A673 (cell line): ENCODE measurements around the gene CIBAR2. TPM values are rescaled to one million over a fixed set of nuclear protein-coding genes. Genes with fewer than 3 reads are reported as not detected.

Experiments
- BruUV-seq: library from RNA; stranded (reverse); fragments of 400-500 nt; replicated peaks from 2 replicates; lab custom pipeline; 2021; lab: Mats Ljungman, UMichigan
- CTCF ChIA-PET: fragments of 300-600 bp; sonication (Branson Sonifier 250); formaldehyde crosslinking; loops from one replicate; lab custom pipeline; 2022; ENCODE audit warnings: antibody characterized with exemption; lab: Charles Lee
- POLR2A ChIA-PET: fragments of 300-600 bp; sonication (Branson Sonifier 250); formaldehyde crosslinking; loops from one replicate; lab custom pipeline; 2022; ENCODE audit warnings: antibody characterized with exemption; ENCODE audit not compliant: low non-redundant PET; lab: Charles Lee
- DNase-seq: peaks from one replicate; pipeline ENCODE4 v3.0.0-alpha.2; 2015; ENCODE audit warnings: low spot score
- H3K27ac ChIP-seq: fragments of 200-600 bp; sonication (generic); 2 replicates; pipeline ENCODE4 v1.5.1; 2016; ENCODE audit warnings: mixed run types, low read depth, mild to moderate bottlenecking, mixed read lengths, antibody characterized with exemption, low read length; ENCODE audit not compliant: poor library complexity, severe bottlenecking
- H3K27me3 ChIP-seq: fragments of 200-600 bp; sonication (generic); replicated peaks from 2 replicates; pipeline ENCODE4 v1.6.1; 2017; ENCODE audit warnings: mixed run types, low read depth, mild to moderate bottlenecking, mixed read lengths, antibody characterized with exemption, low read length; ENCODE audit not compliant: insufficient read depth, poor library complexity
- H3K36me3 ChIP-seq: fragments of 200-600 bp; sonication (generic); 2 replicates; pipeline ENCODE4 v1.6.1; 2016; ENCODE audit warnings: mixed run types, mild to moderate bottlenecking, mixed read lengths, antibody characterized with exemption, low read length; ENCODE audit not compliant: insufficient read depth, poor library complexity, severe bottlenecking
- H3K4me1 ChIP-seq: fragments of 200-600 bp; sonication (generic); 2 replicates; pipeline ENCODE4 v1.6.1; 2017; ENCODE audit warnings: mixed run types, mild to moderate bottlenecking, mixed read lengths, antibody characterized with exemption, low read length; ENCODE audit not compliant: insufficient read depth, poor library complexity, severe bottlenecking
- H3K4me3 ChIP-seq: fragments of 200-600 bp; sonication (generic); 2 replicates; pipeline ENCODE4 v1.5.1; 2016; ENCODE audit warnings: low read depth, mixed run types, mild to moderate bottlenecking, mixed read lengths, low read length; ENCODE audit not compliant: poor library complexity, severe bottlenecking
- H3K9me3 ChIP-seq: fragments of 200-600 bp; sonication (generic); 2 replicates; pipeline ENCODE4 v1.6.1; 2016; ENCODE audit warnings: mixed run types, low read depth, mild to moderate bottlenecking, mixed read lengths, antibody characterized with exemption, low read length; ENCODE audit not compliant: poor library complexity, severe bottlenecking
- EZH2 ChIP-seq: fragments of 200-600 bp; sonication (generic); IDR thresholded peaks from 2 replicates; pipeline ENCODE4 v1.6.1; 2017; ENCODE audit warnings: borderline replicate concordance, low read depth, mild to moderate bottlenecking, mixed read lengths, antibody characterized with exemption, low read length; ENCODE audit not compliant: poor library complexity, severe bottlenecking
- intact Hi-C: fragments of 100-400 bp; cut with micrococcal nuclease; formaldehyde crosslinking; loops from one replicate; pipeline ENCODE4 v1.10.0; 2022; ENCODE audit not compliant: unreplicated experiment
- total RNA-seq: library from RNA; stranded (reverse); gene quantifications from 2 replicates; pipeline ENCODE4 v1.2.3, GENCODE V29; 2021
- TF ChIP-seq, protein P1 (sequence below): fragments of 300-800, 200-600 bp; sonication (generic); conservative IDR thresholded peaks from 2 replicates; pipeline ENCODE4 v1.5.1; 2017; ENCODE audit warnings: low read depth, mild to moderate bottlenecking, antibody characterized with exemption, low read length, moderate library complexity, mixed read lengths

CIBAR2 gene
- total RNA-seq, 1 experiment from 2014 or later: not detected

DNA sequence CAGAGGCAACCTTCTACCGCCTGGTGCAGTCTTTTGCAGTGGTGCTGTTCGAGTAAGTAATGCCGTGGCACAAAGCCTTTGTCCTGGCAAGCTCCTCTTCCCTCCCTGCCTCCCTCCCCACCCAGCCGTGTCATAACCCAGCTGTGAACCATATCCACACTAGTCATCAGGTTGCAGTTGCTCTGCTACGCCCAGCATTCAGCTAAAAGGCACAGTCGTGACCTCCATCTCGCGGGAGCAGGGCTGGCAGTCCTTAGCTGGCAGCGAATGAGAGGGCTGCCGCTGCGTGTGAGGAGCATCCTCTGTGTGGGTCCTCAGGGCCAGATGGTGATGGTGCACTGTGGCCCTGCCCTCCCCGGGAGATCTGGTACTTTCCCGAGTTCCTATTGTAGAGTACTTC, 39.3 kb downstream of the CIBAR2 start:
- no peak overlapping the region for H3K27ac ChIP-seq
- BruUV-seq: no TSS peak
- H3K4me1 ChIP-seq: no peaks in the 10 kb centered on the region
- H3K27me3 ChIP-seq: no peaks in the 10 kb centered on the region
- H3K36me3 ChIP-seq: no peaks in the 10 kb centered on the region
- ChIA-PET CTCF (no interaction called here), POLR2A (no interaction called here)
- TF ChIP-seq, protein P1, sequence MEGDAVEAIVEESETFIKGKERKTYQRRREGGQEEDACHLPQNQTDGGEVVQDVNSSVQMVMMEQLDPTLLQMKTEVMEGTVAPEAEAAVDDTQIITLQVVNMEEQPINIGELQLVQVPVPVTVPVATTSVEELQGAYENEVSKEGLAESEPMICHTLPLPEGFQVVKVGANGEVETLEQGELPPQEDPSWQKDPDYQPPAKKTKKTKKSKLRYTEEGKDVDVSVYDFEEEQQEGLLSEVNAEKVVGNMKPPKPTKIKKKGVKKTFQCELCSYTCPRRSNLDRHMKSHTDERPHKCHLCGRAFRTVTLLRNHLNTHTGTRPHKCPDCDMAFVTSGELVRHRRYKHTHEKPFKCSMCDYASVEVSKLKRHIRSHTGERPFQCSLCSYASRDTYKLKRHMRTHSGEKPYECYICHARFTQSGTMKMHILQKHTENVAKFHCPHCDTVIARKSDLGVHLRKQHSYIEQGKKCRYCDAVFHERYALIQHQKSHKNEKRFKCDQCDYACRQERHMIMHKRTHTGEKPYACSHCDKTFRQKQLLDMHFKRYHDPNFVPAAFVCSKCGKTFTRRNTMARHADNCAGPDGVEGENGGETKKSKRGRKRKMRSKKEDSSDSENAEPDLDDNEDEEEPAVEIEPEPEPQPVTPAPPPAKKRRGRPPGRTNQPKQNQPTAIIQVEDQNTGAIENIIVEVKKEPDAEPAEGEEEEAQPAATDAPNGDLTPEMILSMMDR: no peak
- no peak for TF ChIP-seq EZH2
- DNase-seq: no peak
- H3K9me3 ChIP-seq: no peaks in the 10 kb centered on the region
- intact Hi-C loops: no loop called here
- no peak overlapping the region for H3K4me3 ChIP-seq

DNA sequence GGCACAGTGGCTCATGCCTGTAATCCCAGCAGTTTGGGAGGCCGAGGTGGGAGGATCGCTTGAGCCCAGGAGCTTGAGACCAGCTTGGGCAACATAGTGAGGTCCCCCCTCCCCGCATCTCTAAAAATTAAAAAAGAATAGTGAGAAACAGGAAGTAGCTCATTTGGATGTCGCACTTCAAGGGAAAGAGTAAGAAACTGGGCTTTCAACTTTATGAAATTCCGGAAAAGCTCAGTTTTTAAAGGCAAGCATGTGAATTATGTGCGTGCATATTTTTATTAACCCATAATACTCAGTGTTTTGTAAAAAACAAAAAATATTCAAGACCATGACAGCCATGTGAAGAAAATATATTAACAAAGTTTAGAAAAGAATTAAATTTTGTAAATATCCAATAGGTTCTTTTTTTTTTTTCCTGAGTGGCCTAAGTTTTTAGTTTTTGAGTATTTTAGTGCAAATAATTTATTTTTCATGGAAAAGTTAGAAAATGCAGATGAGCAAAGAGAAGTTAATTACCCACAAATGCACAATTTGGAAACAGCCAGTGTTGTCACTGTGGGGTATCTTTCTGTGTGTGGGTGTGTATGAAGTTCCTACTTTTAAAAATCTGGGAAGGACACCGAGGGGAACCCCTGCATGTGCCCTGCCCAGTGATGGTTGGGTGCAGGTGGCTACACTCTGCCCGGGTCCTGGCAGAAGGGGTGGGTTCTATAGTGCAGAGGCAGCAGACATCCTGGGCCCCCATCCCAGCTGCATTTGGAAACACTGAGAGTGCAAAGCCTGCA, 40.0 kb downstream of the CIBAR2 start:
- CTCF ChIA-PET: interaction anchor here (0.5 kb wide), 1 partner anchor 18 kb away, joined by 3 read pairs; no protein-coding TSS in a partner anchor
- no peaks in the 10 kb centered on the region for H3K36me3 ChIP-seq
- H3K27ac ChIP-seq: no peak overlapping the region
- H3K9me3 ChIP-seq: no peaks in the 10 kb centered on the region
- TF ChIP-seq, protein P1: no peak
- no peak for TF ChIP-seq EZH2
- intact Hi-C loops: no loop called here
- H3K4me3 ChIP-seq: no peak overlapping the region
- no peaks in the 10 kb centered on the region for H3K4me1 ChIP-seq
- POLR2A ChIA-PET: no interaction called here
- no peaks in the 10 kb centered on the region for H3K27me3 ChIP-seq
- no peak for DNase-seq
- no TSS peak for BruUV-seq

DNA sequence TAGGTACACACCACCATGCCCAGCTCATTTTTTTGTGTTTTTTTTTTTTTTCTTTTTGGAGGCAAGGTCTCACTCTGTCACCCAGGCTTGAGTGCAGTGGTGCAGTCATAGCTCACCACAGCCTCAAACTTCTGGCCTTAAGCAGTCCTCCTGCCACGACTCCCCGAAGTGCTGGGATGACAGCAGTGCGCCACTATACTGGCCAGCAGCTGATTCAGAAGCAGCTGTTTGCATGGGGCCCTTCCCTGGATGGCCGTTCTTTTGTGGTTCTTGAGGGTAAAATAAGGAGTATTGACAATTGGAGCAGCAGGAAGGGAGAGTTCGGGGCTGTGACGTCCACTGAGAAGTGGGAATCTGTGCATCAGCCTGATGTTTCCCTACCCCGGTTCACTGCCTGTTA, 43.1 kb downstream of the CIBAR2 start:
- ChIA-PET CTCF (interaction anchor here (0.7 kb wide), 1 partner anchor 409 kb away, joined by 4 read pairs; no protein-coding TSS in a partner anchor), POLR2A (no interaction called here)
- no peak overlapping the region for H3K4me3 ChIP-seq
- H3K4me1 ChIP-seq: no peaks in the 10 kb centered on the region
- no peaks in the 10 kb centered on the region for H3K27me3 ChIP-seq
- no peak for DNase-seq
- TF ChIP-seq, protein P1: no peak
- TF ChIP-seq EZH2: no peak
- intact Hi-C loops: no loop called here
- H3K36me3 ChIP-seq: no peaks in the 10 kb centered on the region
- no TSS peak for BruUV-seq
- H3K9me3 ChIP-seq: no peaks in the 10 kb centered on the region
- H3K27ac ChIP-seq: no peak overlapping the region
